GM19043 (cell line): ENCODE results near the gene NRIP1.

Experiments
- ATAC-seq: cut with Tn5 transposase; IDR thresholded peaks from one replicate; pipeline ENCODE4 v1.9.1; 2021; ENCODE audit warnings: low read depth; ENCODE audit not compliant: unreplicated experiment

The NRIP1 gene

GRCh38 chr21:15064576-15065391 lies at the start of gene NRIP1:
Gene NRIP1, minus strand, starts transcription at chr21:15065000. Its CDS starts 96,808 bp downstream, at chr21:14968192.
- ATAC-seq: peak; percentile 57

- ATAC-seq: no peak
Measured at GRCh38 chr21:15112858-15113257, 48.1 kb upstream of the NRIP1 start.

- ATAC-seq: no peak
Measured at GRCh38 chr21:15108801-15109200, 44.0 kb upstream of the NRIP1 start.

- no peak for ATAC-seq
Measured at GRCh38 chr21:15104470-15104869, 39.7 kb upstream of the NRIP1 start.

- no peak for ATAC-seq
Measured at GRCh38 chr21:15098908-15099307, 34.1 kb upstream of the NRIP1 start.

GRCh38 chr21:15098181-15098580 lies 33.4 kb upstream of the NRIP1 start:
- ATAC-seq: no peak

GRCh38 chr21:15097580-15097979 lies 32.8 kb upstream of the NRIP1 start:
- ATAC-seq: no peak

- ATAC-seq: no peak
Measured at GRCh38 chr21:15096146-15096545, 31.3 kb upstream of the NRIP1 start.

GRCh38 chr21:15095326-15095725 lies 30.5 kb upstream of the NRIP1 start:
- no peak for ATAC-seq

GRCh38 chr21:15094706-15095105 lies 29.9 kb upstream of the NRIP1 start:
- ATAC-seq: no peak

- ATAC-seq: no peak
Measured at GRCh38 chr21:15093216-15093615, 28.4 kb upstream of the NRIP1 start.

GRCh38 chr21:15092745-15093144 lies 27.9 kb upstream of the NRIP1 start:
- no peak for ATAC-seq

- no peak for ATAC-seq
Measured at GRCh38 chr21:15090390-15090789, 25.6 kb upstream of the NRIP1 start.

- no peak for ATAC-seq
Measured at GRCh38 chr21:15088488-15088887, 23.7 kb upstream of the NRIP1 start.

GRCh38 chr21:15084668-15085067 lies 19.9 kb upstream of the NRIP1 start:
- ATAC-seq: no peak

GRCh38 chr21:15080526-15080925 lies 15.7 kb upstream of the NRIP1 start:
- no peak for ATAC-seq

GRCh38 chr21:15079269-15079668 lies 14.5 kb upstream of the NRIP1 start:
- ATAC-seq: no peak

- ATAC-seq: no peak
Measured at GRCh38 chr21:15078180-15078579, 13.4 kb upstream of the NRIP1 start.

- no peak for ATAC-seq
Measured at GRCh38 chr21:15077529-15078145, 12.8 kb upstream of the NRIP1 start.

GRCh38 chr21:15076730-15077129 lies 11.9 kb upstream of the NRIP1 start:
- no peak for ATAC-seq

- ATAC-seq: no peak
Measured at GRCh38 chr21:15071009-15071408, 6.2 kb upstream of the NRIP1 start.

GRCh38 chr21:15066123-15066575 lies 1.3 kb upstream of the NRIP1 start:
- no peak for ATAC-seq
